WI38 (cell line): ENCODE results near the gene SLBP.
"Not testable (repeated sequence)": the region's sequence is repeated elsewhere in the genome, so short reads cannot be mapped to it uniquely, and the experiment has no call there.

ENCODE experiments used
- H3K4me3 ChIP-seq: 2 replicates; pipeline ENCODE4 v1.5.1; 2011; ENCODE audit warnings: low read depth, mild to moderate bottlenecking, control low read depth, low read length
- CTCF ChIP-seq: IDR thresholded peaks from 2 replicates; pipeline ENCODE4 v1.5.1; 2012; ENCODE audit warnings: low read depth, mild to moderate bottlenecking, control low read depth, low read length

The SLBP gene

GRCh38 chr4:1682860-1683259, 29.3 kb downstream of the SLBP start:
- peak overlapping the region; percentile 61 for H3K4me3 ChIP-seq
- TF ChIP-seq CTCF = no peak

GRCh38 chr4:1678244-1678643, 33.9 kb downstream of the SLBP start:
- no peak for TF ChIP-seq CTCF

GRCh38 chr4:1676605-1677525, 35.3 kb downstream of the SLBP start:
- no peak overlapping the region for H3K4me3 ChIP-seq
- TF ChIP-seq CTCF = no peak

More at GRCh38 chr4:1678244-1678643, 33.9 kb downstream of the SLBP start:
- H3K4me3 ChIP-seq = no peak overlapping the region

GRCh38 chr4:1675802-1676137, 36.3 kb downstream of the SLBP start:
- H3K4me3 ChIP-seq = no peak overlapping the region

GRCh38 chr4:1675136-1675801, 36.9 kb downstream of the SLBP start:
- no peak overlapping the region for H3K4me3 ChIP-seq
- TF ChIP-seq CTCF = no peak

More at GRCh38 chr4:1675802-1676137, 36.3 kb downstream of the SLBP start:
- no peak for TF ChIP-seq CTCF

GRCh38 chr4:1674682-1675081, 37.4 kb downstream of the SLBP start:
- TF ChIP-seq CTCF = no peak
- no peak overlapping the region for H3K4me3 ChIP-seq

GRCh38 chr4:1673671-1674070, 38.4 kb downstream of the SLBP start:
- no peak overlapping the region for H3K4me3 ChIP-seq
- no peak for TF ChIP-seq CTCF

- not testable (repeated sequence) for H3K4me3 ChIP-seq
Observed at GRCh38 chr4:1671011-1671410, 41.1 kb downstream of the SLBP start.
